Measurements from ENCODE around the gene TFDP1. TPM values are rescaled to one million over a fixed set of nuclear protein-coding genes. Genes with fewer than 3 reads are reported as not detected.

The TFDP1 gene
- 34.2 and 83.1 TPM in 2 replicates for total RNA-seq

DNA sequence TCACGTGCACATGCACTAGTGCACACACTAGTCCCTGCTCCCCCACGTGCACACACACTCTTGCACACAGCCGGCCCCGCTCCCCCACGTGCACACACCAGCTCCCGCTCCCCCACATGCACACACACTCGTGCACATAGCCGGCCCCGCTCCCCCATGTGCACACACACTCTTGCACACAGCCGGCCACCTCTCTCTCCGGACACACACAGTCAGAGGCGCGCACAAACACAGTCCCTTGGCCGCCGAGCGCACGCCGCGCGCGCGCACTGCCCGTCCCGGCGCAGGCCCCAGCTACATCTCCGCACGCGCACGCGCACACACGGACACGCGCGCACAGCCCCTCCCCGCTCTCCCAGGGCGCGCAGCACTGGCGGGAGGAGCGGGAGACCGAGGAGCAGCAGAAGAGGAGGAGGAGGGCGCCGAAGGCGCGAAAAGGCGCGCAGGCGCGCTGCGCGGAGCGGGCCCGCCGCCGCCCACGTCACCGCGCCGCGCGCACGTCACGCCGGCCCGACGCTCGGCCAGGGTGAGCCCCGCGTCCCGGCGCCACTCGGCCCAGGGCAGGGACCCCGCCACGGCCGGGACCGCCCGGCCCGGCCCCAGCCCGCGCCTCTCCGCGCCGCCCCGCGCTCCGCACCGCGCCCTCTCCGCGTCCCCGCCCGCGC is at the start of gene TFDP1:
Gene TFDP1 (plus strand): TSS at position 549 of the 665 bp plus-strand sequence. CDS start 1,085 bp downstream, outside the sequence.

GRCh38 chr13:113657851-113658741 is 73.5 kb downstream of the TFDP1 start, which contains the start of gene ATP4B:
Gene ATP4B (minus strand): TSS chr13:113658198. CDS start chr13:113658144, 54 bp downstream.

GRCh38 chr13:113666951-113667701 is 82.6 kb downstream of the TFDP1 start, which contains the start of gene GRK1:
Gene GRK1 (plus strand): TSS chr13:113667219. CDS start chr13:113667387, 168 bp downstream.

Other genes starting within 250 kb of the TFDP1 start
- 1.1 and 3.8 TPM in 2 replicates for gene GRTP1, start 220.6 kb upstream of the TFDP1 start, total RNA-seq
- gene ADPRHL1, start 131.3 kb upstream of the TFDP1 start, total RNA-seq = 1.1 and 1.8 TPM in 2 replicates
- gene DCUN1D2, start 94.0 kb upstream of the TFDP1 start, total RNA-seq = 4.9 and 10.4 TPM in 2 replicates
- not detected in 2 replicates for gene ATP4B, start 73.4 kb downstream of the TFDP1 start, total RNA-seq
- not detected in 2 replicates for gene GRK1, start 82.5 kb downstream of the TFDP1 start, total RNA-seq
- 1.8 and 2.8 TPM in 2 replicates for gene TMEM255B, start 174.5 kb downstream of the TFDP1 start, total RNA-seq